Sigmoid colon (tissue), 4 donors: Measurements from ENCODE around the gene CPNE9.

Experiments
- CTCF ChIP-seq, 4 experiments: fragments of 450-650 bp in 3 of 4; fragments of 200-600 bp in 1 of 4; IDR thresholded peaks; one replicate each; pipeline ENCODE4 v1.5.1; 2016 to 2019; ENCODE audit warnings: antibody characterized with exemption in 4 of 4, mild to moderate bottlenecking in 3 of 4, moderate library complexity in 2 of 4
- EP300 ChIP-seq, 4 donors: sonication (generic); formaldehyde crosslinking; IDR thresholded peaks; one replicate each; pipeline ENCODE4 v1.6.1; 2017; ENCODE audit warnings: antibody characterized with exemption in 4 of 4
- POLR2A ChIP-seq, 2 donors: fragments of 450-650 bp; IDR thresholded peaks; one replicate each; pipeline ENCODE4 v1.6.1; 2016; ENCODE audit warnings: antibody characterized with exemption in 2 of 2, mild to moderate bottlenecking in 2 of 2, moderate library complexity in 2 of 2
- POLR2AphosphoS5 ChIP-seq, 4 donors: sonication (generic); formaldehyde crosslinking; IDR thresholded peaks; one replicate each; pipeline ENCODE4 v1.6.1; 2017; ENCODE audit warnings: antibody characterized with exemption in 4 of 4

DNA sequence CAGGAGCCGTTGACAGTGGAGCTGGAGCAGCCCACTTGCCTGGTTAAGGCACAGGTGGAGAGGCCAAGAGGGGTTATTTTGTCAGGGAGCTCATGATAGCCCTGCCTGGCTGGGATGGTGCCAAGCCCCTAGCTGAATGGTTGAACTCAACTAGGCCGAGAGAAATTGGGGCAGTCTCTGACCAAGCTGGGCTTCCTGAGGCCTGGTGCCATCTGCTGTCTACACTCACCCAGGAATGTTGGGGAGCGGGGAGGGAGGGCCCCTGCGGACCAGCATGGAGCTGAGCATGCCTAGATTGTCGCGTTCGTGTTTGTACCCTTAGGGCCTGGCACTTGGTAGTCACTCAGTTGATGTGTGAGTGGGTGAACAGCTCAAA lies 29.1 kb downstream of the CPNE9 start:
- TF ChIP-seq CTCF (IDR thresholded peaks at IDR 0.05) = no peak
- TF ChIP-seq POLR2A (IDR thresholded peaks at IDR 0.05) = no peak
- no peak for TF ChIP-seq POLR2AphosphoS5 (IDR thresholded peaks at IDR 0.05)
- TF ChIP-seq EP300 (IDR thresholded peaks at IDR 0.05) = no peak
